Upper lobe of left lung (tissue), 4 donors: ENCODE data around the gene PSMD6.

Experiments
- CTCF ChIP-seq, 6 experiments: fragments of 450-650 bp in 4 of 6; fragments of 200-600 bp in 2 of 6; sonication (generic) in 2 of 6; IDR thresholded peaks; one replicate each; pipeline ENCODE4 v1.5.1; 2016 to 2019; ENCODE audit warnings: antibody characterized with exemption in 6 of 6
- POLR2AphosphoS5 ChIP-seq, 2 donors: sonication (generic); formaldehyde crosslinking; IDR thresholded peaks; one replicate each; pipeline ENCODE4 v1.5.1; 2017; ENCODE audit warnings: antibody characterized with exemption in 2 of 2

- TF ChIP-seq CTCF (IDR thresholded peaks at IDR 0.05) (peak; percentile 98 to 100 (median 99)), POLR2AphosphoS5 (IDR thresholded peaks at IDR 0.05) (peak; percentile 80 to 89)
Measured at GRCh38 chr3:64023187-64023860, at the start of gene PSMD6.
